GM21825 (cell line): ENCODE data around the gene TIMM44.

ENCODE experiments used
- ATAC-seq: cut with Tn5 transposase; IDR thresholded peaks from one replicate; pipeline ENCODE4 v1.9.1; 2021; ENCODE audit warnings: mild to moderate bottlenecking, moderate library complexity; ENCODE audit not compliant: unreplicated experiment

TIMM44 gene

GRCh38 chr19:7877249-7877836 is 66.1 kb downstream of the TIMM44 start:
- no peak for ATAC-seq
